HL-60 (cell line): ENCODE results near the gene FANCC.

Experiments
- CTCF ChIP-seq: IDR thresholded peaks from one replicate; pipeline ENCODE4 v1.5.1; 2011; ENCODE audit warnings: low read length, control low read depth, inconsistent platforms; ENCODE audit not compliant: insufficient read depth
- GABPA ChIP-seq: IDR thresholded peaks from 2 replicates; pipeline ENCODE4 v1.6.1; 2012; ENCODE audit warnings: low read depth
- POLR2AphosphoS5 ChIP-seq: IDR thresholded peaks from 2 replicates; pipeline ENCODE4 v1.6.1; 2012; ENCODE audit warnings: low read depth
- SPI1 ChIP-seq: IDR thresholded peaks from 2 replicates; pipeline ENCODE4 v1.6.1; 2012; ENCODE audit warnings: low read depth, mild to moderate bottlenecking, borderline replicate concordance

DNA sequence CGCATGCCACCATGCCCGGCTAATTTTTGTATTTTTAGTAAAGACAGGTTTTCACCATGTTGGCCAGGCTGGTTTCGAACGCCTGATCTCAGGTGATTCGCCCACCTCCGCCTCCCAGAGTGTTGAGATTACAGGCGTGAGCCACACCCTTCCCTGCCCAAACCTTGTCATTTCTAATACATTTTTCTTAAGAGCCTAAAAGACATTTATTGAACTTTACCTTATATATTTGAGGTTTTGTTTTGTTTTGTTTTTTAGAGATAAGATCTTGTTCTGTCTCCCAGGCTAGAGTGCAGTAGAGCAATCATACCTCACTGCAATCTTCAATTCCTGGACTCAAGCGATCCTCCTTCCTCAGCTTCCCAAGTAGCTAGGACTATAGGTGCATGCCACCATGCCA, 39.8 kb upstream of the FANCC start:
- no peak for TF ChIP-seq CTCF
- no peak for TF ChIP-seq POLR2AphosphoS5
- TF ChIP-seq GABPA, result no peak
- no peak for TF ChIP-seq SPI1
